T-cell (primary cell): ENCODE data around the gene FRMD3. TPM values are rescaled to one million over a fixed set of nuclear protein-coding genes. Genes with fewer than 3 reads are reported as not detected.

Experiments
- ATAC-seq, 4 experiments: fragments of 200-7000 bp in 3 of 4; fragments of 150-1000 bp in 1 of 4; cut with Tn5 transposase; replicated peaks in 1 of 4; 1 replicate in 3 of 4; 2 replicates in 1 of 4; pipeline ENCODE4 v1.10.0; 2021; ENCODE audit warnings: moderate library complexity in 3 of 4, mild to moderate bottlenecking in 2 of 4, moderate number of reproducible peaks in 1 of 4
- CTCF ChIA-PET, 2 donors: fragments of 300-600 bp; sonication (Branson Sonifier 250); formaldehyde crosslinking; loops; one replicate each; lab custom pipeline; 2022; ENCODE audit warnings: antibody characterized with exemption in 2 of 2; lab: Charles Lee
- POLR2A ChIA-PET, 2 donors: fragments of 300-600 bp; sonication (Branson Sonifier 250); formaldehyde crosslinking; loops; one replicate each; lab custom pipeline; 2022; ENCODE audit warnings: antibody characterized with exemption in 2 of 2; lab: Charles Lee
- DNase-seq, 35 experiments: peaks; one replicate each; pipeline versions ENCODE4 v3.0.0 to v3.0.0-alpha.2; 2013 to 2023
- H3K27ac ChIP-seq: one replicate; pipeline ENCODE4 v1.5.1; 2013; ENCODE audit warnings: low read length
- H3K27me3 ChIP-seq, 2 experiments: replicated peaks in 1 of 2; 1 replicate in 1 of 2; 2 replicates in 1 of 2; pipeline versions ENCODE4 v1.6.1 to v1.7.0; 2013; ENCODE audit warnings: low read length in 1 of 2, mixed read lengths in 1 of 2; ENCODE audit not compliant: control insufficient read depth in 2 of 2, insufficient read depth in 2 of 2; ENCODE audit errors: extremely low read depth in 1 of 2
- H3K36me3 ChIP-seq, 2 donors: 1 replicate in 1 of 2; 2 replicates in 1 of 2; pipeline versions ENCODE4 v1.6.1 to v1.7.0; 2013; ENCODE audit warnings: low read length in 1 of 2; ENCODE audit not compliant: control insufficient read depth in 2 of 2, insufficient read depth in 1 of 2; ENCODE audit errors: extremely low read depth in 1 of 2
- H3K4me1 ChIP-seq, 2 experiments: 1 replicate in 1 of 2; 2 replicates in 1 of 2; pipeline versions ENCODE4 v1.6.1 to v1.7.0; 2013; ENCODE audit warnings: low read length in 2 of 2, mixed read lengths in 1 of 2; ENCODE audit not compliant: insufficient read depth in 2 of 2, control insufficient read depth in 1 of 2; ENCODE audit errors: extremely low read depth in 1 of 2
- H3K4me3 ChIP-seq, 2 donors: 1 replicate in 1 of 2; 2 replicates in 1 of 2; pipeline versions ENCODE4 v1.5.1 to v1.7.0; 2013; ENCODE audit warnings: mild to moderate bottlenecking in 2 of 2, low read length in 1 of 2, moderate library complexity in 1 of 2; ENCODE audit not compliant: control insufficient read depth in 1 of 2; ENCODE audit errors: extremely low read depth in 1 of 2
- H3K9me3 ChIP-seq: 2 replicates; pipeline ENCODE4 v1.7.0; 2013
- H3K27ac Mint-ChIP-seq, 2 donors: one replicate each; pipeline ENCODE4 v1.8.0; 2020 to 2021; ENCODE audit warnings: mild to moderate bottlenecking in 2 of 2, mixed read lengths in 2 of 2
- H3K27me3 Mint-ChIP-seq, 2 donors: one replicate each; pipeline ENCODE4 v1.8.0; 2021 to 2022; ENCODE audit warnings: mixed read lengths in 2 of 2
- H3K36me3 Mint-ChIP-seq: one replicate; pipeline ENCODE4 v1.8.0; 2021; ENCODE audit warnings: mixed read lengths
- H3K4me1 Mint-ChIP-seq, 3 donors: one replicate each; pipeline ENCODE4 v1.8.0; 2020 to 2022; ENCODE audit warnings: mixed read lengths in 3 of 3, mild to moderate bottlenecking in 1 of 3
- H3K4me3 Mint-ChIP-seq, 3 donors: one replicate each; pipeline ENCODE4 v1.8.0; 2020 to 2022; ENCODE audit warnings: mild to moderate bottlenecking in 3 of 3, mixed read lengths in 3 of 3, moderate library complexity in 3 of 3
- H3K9me3 Mint-ChIP-seq, 3 donors: one replicate each; pipeline ENCODE4 v1.8.0; 2020 to 2022; ENCODE audit warnings: mixed read lengths in 3 of 3
- WGBS: methylation state at CpG from one replicate; pipeline ENCODE4 v1.1.5; 2013; ENCODE audit warnings: missing lambda C conversion rate; ENCODE audit not compliant: insufficient coverage; 5-methylcytosine and 5-hydroxymethylcytosine counted together
- total RNA-seq, 35 experiments: library from RNA in 6 of 35; stranded (reverse) in 6 of 35; fragments of 120-200 nt in 1 of 35; gene quantifications; one replicate each; pipeline versions ENCODE4 v1.2.1 to v1.2.4 and lab custom pipeline; 2013 to 2026

The FRMD3 gene
- total RNA-seq, 5 donors from 2014 or later (not counting 1 experiment from before 2014, with no cell fraction given) = 0.35 to 1.2 (median 0.55) TPM

DNA sequence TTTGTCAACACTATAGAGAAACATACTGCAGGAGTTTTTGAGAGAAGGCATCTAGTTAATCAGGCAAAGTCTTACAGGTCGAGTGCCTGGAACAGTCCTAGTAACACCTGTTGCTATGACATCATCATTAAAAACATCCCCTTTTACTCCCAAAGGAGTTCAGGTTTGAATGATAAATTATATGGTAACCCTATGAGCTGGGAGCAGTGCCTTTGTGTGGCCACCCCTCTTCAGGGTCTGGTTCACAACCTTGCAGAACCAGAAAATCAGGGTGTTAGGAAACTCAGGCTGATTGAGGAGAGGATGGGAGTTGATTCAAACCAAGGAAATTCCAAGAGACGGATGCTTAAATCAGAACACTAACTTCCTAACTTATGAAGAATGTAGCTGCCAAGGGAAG, 296.1 kb downstream of the FRMD3 start:
- H3K4me1 ChIP-seq = no peaks in the 10 kb centered on the region
- Mint-ChIP-seq H3K9me3 (peaks cover 0 to 8% (median 0%) of the 10 kb centered on the region in 3 donors), H3K27me3 (peaks cover 3 to 4% of the 10 kb centered on the region in 2 donors), H3K27ac (no peak overlapping the region), H3K36me3 (no peaks in the 10 kb centered on the region), H3K4me3 (no peak overlapping the region), H3K4me1 (no peaks in the 10 kb centered on the region)
- ATAC-seq (no peak), DNase-seq (no peak)
- no peak overlapping the region for H3K27ac ChIP-seq
- H3K27me3 ChIP-seq = no peaks in the 10 kb centered on the region
- ChIA-PET POLR2A (no interaction called here), CTCF (no interaction called here)
- no peaks in the 10 kb centered on the region for H3K36me3 ChIP-seq
- no peak overlapping the region for H3K4me3 ChIP-seq
- WGBS = no CpG with 5 or more reads among the region's 2 CpGs
- H3K9me3 ChIP-seq = no peaks in the 10 kb centered on the region

- no peaks in the 10 kb centered on the region for H3K4me1 Mint-ChIP-seq
- H3K4me3 Mint-ChIP-seq = no peak overlapping the region
- POLR2A ChIA-PET = no interaction called here
- no peak overlapping the region for H3K27ac ChIP-seq
- H3K27me3 Mint-ChIP-seq = peaks cover 3 to 4% of the 10 kb centered on the region in 2 donors
- no peak for ATAC-seq
- no peaks in the 10 kb centered on the region for H3K36me3 ChIP-seq
- CTCF ChIA-PET = no interaction called here
- no peaks in the 10 kb centered on the region for H3K36me3 Mint-ChIP-seq
- no peaks in the 10 kb centered on the region for H3K27me3 ChIP-seq
- H3K9me3 ChIP-seq = no peaks in the 10 kb centered on the region
- H3K27ac Mint-ChIP-seq = no peak overlapping the region
- WGBS = 33% methylated on average over 1 of the region's 4 CpGs
- no peaks in the 10 kb centered on the region for H3K4me1 ChIP-seq
- no peak for DNase-seq
- H3K4me3 ChIP-seq = no peak overlapping the region
- H3K9me3 Mint-ChIP-seq = peaks cover 0 to 8% (median 0%) of the 10 kb centered on the region in 3 donors
Measured at GRCh38 chr9:83240671-83241070, 297.5 kb downstream of the FRMD3 start.

- Histone ChIP-seq H3K36me3 (no peaks in the 10 kb centered on the region), H3K27me3 (no peaks in the 10 kb centered on the region), H3K9me3 (no peaks in the 10 kb centered on the region), H3K27ac (no peak overlapping the region), H3K4me3 (no peak overlapping the region), H3K4me1 (no peaks in the 10 kb centered on the region)
- ChIA-PET POLR2A (no interaction called here), CTCF (no interaction called here)
- no peaks in the 10 kb centered on the region for H3K4me1 Mint-ChIP-seq
- peaks cover 0 to 8% (median 0%) of the 10 kb centered on the region in 3 donors for H3K9me3 Mint-ChIP-seq
- H3K4me3 Mint-ChIP-seq = no peak overlapping the region
- H3K27me3 Mint-ChIP-seq = peaks cover 3 to 4% of the 10 kb centered on the region in 2 donors
- no peaks in the 10 kb centered on the region for H3K36me3 Mint-ChIP-seq
- no peak for ATAC-seq
- DNase-seq = no peak
- no peak overlapping the region for H3K27ac Mint-ChIP-seq
Measured at GRCh38 chr9:83239747-83240146, 298.5 kb downstream of the FRMD3 start.

GRCh38 chr9:83238871-83239640, 299.1 kb downstream of the FRMD3 start:
- H3K4me1 Mint-ChIP-seq = no peaks in the 10 kb centered on the region
- CTCF ChIA-PET = no interaction called here
- ATAC-seq (no peak), DNase-seq (no peak)
- no peak overlapping the region for H3K4me3 Mint-ChIP-seq
- no peak overlapping the region for H3K27ac Mint-ChIP-seq
- Histone ChIP-seq H3K9me3 (no peaks in the 10 kb centered on the region), H3K4me3 (no peak overlapping the region), H3K27ac (no peak overlapping the region), H3K36me3 (no peaks in the 10 kb centered on the region), H3K4me1 (no peaks in the 10 kb centered on the region), H3K27me3 (no peaks in the 10 kb centered on the region)
- H3K9me3 Mint-ChIP-seq = peaks cover 0 to 8% (median 0%) of the 10 kb centered on the region in 3 donors
- no peaks in the 10 kb centered on the region for H3K36me3 Mint-ChIP-seq
- POLR2A ChIA-PET = no interaction called here
- WGBS = 93% methylated on average over 2 of the region's 6 CpGs
- H3K27me3 Mint-ChIP-seq = peaks cover 3 to 4% of the 10 kb centered on the region in 2 donors

- Histone ChIP-seq H3K4me1 (no peaks in the 10 kb centered on the region), H3K27me3 (peaks cover 0 to 2% of the 10 kb centered on the region in 2 experiments), H3K27ac (no peak overlapping the region), H3K9me3 (no peaks in the 10 kb centered on the region), H3K4me3 (no peak overlapping the region), H3K36me3 (no peaks in the 10 kb centered on the region)
- H3K4me3 Mint-ChIP-seq = no peak overlapping the region
- no peak overlapping the region for H3K27ac Mint-ChIP-seq
- WGBS = 100% methylated on average over 1 of the region's 4 CpGs
- ATAC-seq (no peak), DNase-seq (no peak)
- peaks cover 0 to 5% (median 0%) of the 10 kb centered on the region in 3 donors for H3K9me3 Mint-ChIP-seq
- CTCF ChIA-PET = interaction anchor here in 1 of 2 donors (0.6 kb wide), 1 partner anchor 53 kb away, joined by 3 read pairs; no protein-coding TSS in a partner anchor
- H3K4me1 Mint-ChIP-seq = no peaks in the 10 kb centered on the region
- peaks cover 3 to 4% of the 10 kb centered on the region in 2 donors for H3K27me3 Mint-ChIP-seq
- H3K36me3 Mint-ChIP-seq = no peaks in the 10 kb centered on the region
- POLR2A ChIA-PET = no interaction called here
Measured at GRCh38 chr9:83236029-83236696, 302.0 kb downstream of the FRMD3 start.

DNA sequence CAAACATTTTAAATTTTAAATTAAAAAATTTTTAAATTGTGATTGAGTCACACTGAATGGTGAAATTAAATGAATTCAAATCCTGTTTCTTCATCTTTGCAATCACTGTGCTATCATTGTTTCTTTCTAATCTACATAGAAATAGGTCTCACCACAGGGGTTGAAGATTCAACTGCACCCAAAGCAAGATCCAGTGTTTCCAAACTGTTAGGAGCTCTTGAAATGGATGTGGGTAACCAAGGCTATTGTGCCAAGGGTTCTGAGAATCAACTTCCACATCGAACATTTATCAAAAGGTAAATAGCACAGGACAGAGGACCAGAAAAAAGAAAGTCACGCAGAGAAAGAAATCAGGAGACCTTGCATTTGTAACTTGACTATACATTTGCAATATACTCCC, 302.7 kb downstream of the FRMD3 start:
- no peak overlapping the region for H3K27ac ChIP-seq
- H3K36me3 ChIP-seq = no peaks in the 10 kb centered on the region
- no peaks in the 10 kb centered on the region for H3K9me3 ChIP-seq
- H3K4me1 Mint-ChIP-seq = no peaks in the 10 kb centered on the region
- H3K4me3 Mint-ChIP-seq = no peak overlapping the region
- WGBS = 67% methylated on average over 2 of the region's 2 CpGs
- H3K27me3 Mint-ChIP-seq = peaks cover under 1 to 3% of the 10 kb centered on the region in 2 donors
- H3K4me1 ChIP-seq = no peaks in the 10 kb centered on the region
- H3K4me3 ChIP-seq = no peak overlapping the region
- H3K9me3 Mint-ChIP-seq = peaks cover 0 to under 1% (median 0%) of the 10 kb centered on the region in 3 donors
- no peaks in the 10 kb centered on the region for H3K36me3 Mint-ChIP-seq
- ATAC-seq = no peak
- no peak for DNase-seq
- POLR2A ChIA-PET = no interaction called here
- H3K27me3 ChIP-seq = peaks cover 0 to 2% of the 10 kb centered on the region in 2 experiments
- CTCF ChIA-PET = no interaction called here
- no peak overlapping the region for H3K27ac Mint-ChIP-seq
